A673 (cell line): Measurements from ENCODE around the gene SNCB. TPM values are rescaled to one million over a fixed set of nuclear protein-coding genes. Genes with fewer than 3 reads are reported as not detected.

Experiments
- BruUV-seq: library from RNA; stranded (reverse); fragments of 400-500 nt; replicated peaks from 2 replicates; lab custom pipeline; 2021; lab: Mats Ljungman, UMichigan
- CTCF ChIA-PET: fragments of 300-600 bp; sonication (Branson Sonifier 250); formaldehyde crosslinking; loops from one replicate; lab custom pipeline; 2022; ENCODE audit warnings: antibody characterized with exemption; lab: Charles Lee
- POLR2A ChIA-PET: fragments of 300-600 bp; sonication (Branson Sonifier 250); formaldehyde crosslinking; loops from one replicate; lab custom pipeline; 2022; ENCODE audit warnings: antibody characterized with exemption; ENCODE audit not compliant: low non-redundant PET; lab: Charles Lee
- DNase-seq: peaks from one replicate; pipeline ENCODE4 v3.0.0-alpha.2; 2015; ENCODE audit warnings: low spot score
- H3K27ac ChIP-seq: fragments of 200-600 bp; sonication (generic); 2 replicates; pipeline ENCODE4 v1.5.1; 2016; ENCODE audit warnings: mixed run types, low read depth, mild to moderate bottlenecking, mixed read lengths, antibody characterized with exemption, low read length; ENCODE audit not compliant: poor library complexity, severe bottlenecking
- H3K27me3 ChIP-seq: fragments of 200-600 bp; sonication (generic); replicated peaks from 2 replicates; pipeline ENCODE4 v1.6.1; 2017; ENCODE audit warnings: mixed run types, low read depth, mild to moderate bottlenecking, mixed read lengths, antibody characterized with exemption, low read length; ENCODE audit not compliant: insufficient read depth, poor library complexity
- H3K36me3 ChIP-seq: fragments of 200-600 bp; sonication (generic); 2 replicates; pipeline ENCODE4 v1.6.1; 2016; ENCODE audit warnings: mixed run types, mild to moderate bottlenecking, mixed read lengths, antibody characterized with exemption, low read length; ENCODE audit not compliant: insufficient read depth, poor library complexity, severe bottlenecking
- H3K4me1 ChIP-seq: fragments of 200-600 bp; sonication (generic); 2 replicates; pipeline ENCODE4 v1.6.1; 2017; ENCODE audit warnings: mixed run types, mild to moderate bottlenecking, mixed read lengths, antibody characterized with exemption, low read length; ENCODE audit not compliant: insufficient read depth, poor library complexity, severe bottlenecking
- H3K4me3 ChIP-seq: fragments of 200-600 bp; sonication (generic); 2 replicates; pipeline ENCODE4 v1.5.1; 2016; ENCODE audit warnings: low read depth, mixed run types, mild to moderate bottlenecking, mixed read lengths, low read length; ENCODE audit not compliant: poor library complexity, severe bottlenecking
- H3K9me3 ChIP-seq: fragments of 200-600 bp; sonication (generic); 2 replicates; pipeline ENCODE4 v1.6.1; 2016; ENCODE audit warnings: mixed run types, low read depth, mild to moderate bottlenecking, mixed read lengths, antibody characterized with exemption, low read length; ENCODE audit not compliant: poor library complexity, severe bottlenecking
- EZH2 ChIP-seq: fragments of 200-600 bp; sonication (generic); IDR thresholded peaks from 2 replicates; pipeline ENCODE4 v1.6.1; 2017; ENCODE audit warnings: borderline replicate concordance, low read depth, mild to moderate bottlenecking, mixed read lengths, antibody characterized with exemption, low read length; ENCODE audit not compliant: poor library complexity, severe bottlenecking
- intact Hi-C: fragments of 100-400 bp; cut with micrococcal nuclease; formaldehyde crosslinking; loops from one replicate; pipeline ENCODE4 v1.10.0; 2022; ENCODE audit not compliant: unreplicated experiment
- total RNA-seq: library from RNA; stranded (reverse); gene quantifications from 2 replicates; pipeline ENCODE4 v1.2.3, GENCODE V29; 2021
- TF ChIP-seq, protein P1 (sequence below): fragments of 300-800, 200-600 bp; sonication (generic); conservative IDR thresholded peaks from 2 replicates; pipeline ENCODE4 v1.5.1; 2017; ENCODE audit warnings: low read depth, mild to moderate bottlenecking, antibody characterized with exemption, low read length, moderate library complexity, mixed read lengths

Gene SNCB
- total RNA-seq, 1 experiment from 2014 or later: not detected

DNA sequence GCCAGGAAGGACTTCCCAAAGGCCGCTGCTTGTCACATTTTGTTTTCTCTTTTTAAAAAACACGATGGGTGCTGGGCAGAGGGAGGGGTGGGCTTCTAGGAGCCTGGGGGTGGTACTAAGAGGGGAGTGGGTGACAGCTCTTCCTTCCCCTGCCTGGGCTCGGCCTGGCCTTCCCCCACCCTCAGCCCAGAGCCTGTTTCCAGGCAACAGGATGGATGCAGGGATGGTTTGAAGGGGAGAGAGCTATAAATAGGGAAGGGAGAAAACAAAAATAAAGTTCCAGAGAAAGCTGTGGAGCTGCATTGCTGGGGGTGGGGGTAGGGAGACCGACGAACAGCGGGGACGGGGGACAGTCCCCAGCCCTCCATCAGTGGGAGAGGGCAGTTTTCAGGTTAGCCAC is 13.8 kb downstream of the SNCB start:
- H3K9me3 ChIP-seq: no peaks in the 10 kb centered on the region
- POLR2A ChIA-PET: no interaction called here
- no peak overlapping the region for H3K4me3 ChIP-seq
- H3K4me1 ChIP-seq: peaks cover 4% of the 10 kb centered on the region
- no peaks in the 10 kb centered on the region for H3K36me3 ChIP-seq
- no peak overlapping the region for H3K27ac ChIP-seq
- intact Hi-C loops: loop anchor here (5.0 kb wide), 2 partner anchors 44 to 199 kb away; partner anchors contain the start of gene CLTB
- H3K27me3 ChIP-seq: peaks cover 21% of the 10 kb centered on the region
- no TSS peak for BruUV-seq
- CTCF ChIA-PET: no interaction called here
- TF ChIP-seq, protein P1, sequence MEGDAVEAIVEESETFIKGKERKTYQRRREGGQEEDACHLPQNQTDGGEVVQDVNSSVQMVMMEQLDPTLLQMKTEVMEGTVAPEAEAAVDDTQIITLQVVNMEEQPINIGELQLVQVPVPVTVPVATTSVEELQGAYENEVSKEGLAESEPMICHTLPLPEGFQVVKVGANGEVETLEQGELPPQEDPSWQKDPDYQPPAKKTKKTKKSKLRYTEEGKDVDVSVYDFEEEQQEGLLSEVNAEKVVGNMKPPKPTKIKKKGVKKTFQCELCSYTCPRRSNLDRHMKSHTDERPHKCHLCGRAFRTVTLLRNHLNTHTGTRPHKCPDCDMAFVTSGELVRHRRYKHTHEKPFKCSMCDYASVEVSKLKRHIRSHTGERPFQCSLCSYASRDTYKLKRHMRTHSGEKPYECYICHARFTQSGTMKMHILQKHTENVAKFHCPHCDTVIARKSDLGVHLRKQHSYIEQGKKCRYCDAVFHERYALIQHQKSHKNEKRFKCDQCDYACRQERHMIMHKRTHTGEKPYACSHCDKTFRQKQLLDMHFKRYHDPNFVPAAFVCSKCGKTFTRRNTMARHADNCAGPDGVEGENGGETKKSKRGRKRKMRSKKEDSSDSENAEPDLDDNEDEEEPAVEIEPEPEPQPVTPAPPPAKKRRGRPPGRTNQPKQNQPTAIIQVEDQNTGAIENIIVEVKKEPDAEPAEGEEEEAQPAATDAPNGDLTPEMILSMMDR: no peak
- no peak for TF ChIP-seq EZH2
- no peak for DNase-seq

DNA sequence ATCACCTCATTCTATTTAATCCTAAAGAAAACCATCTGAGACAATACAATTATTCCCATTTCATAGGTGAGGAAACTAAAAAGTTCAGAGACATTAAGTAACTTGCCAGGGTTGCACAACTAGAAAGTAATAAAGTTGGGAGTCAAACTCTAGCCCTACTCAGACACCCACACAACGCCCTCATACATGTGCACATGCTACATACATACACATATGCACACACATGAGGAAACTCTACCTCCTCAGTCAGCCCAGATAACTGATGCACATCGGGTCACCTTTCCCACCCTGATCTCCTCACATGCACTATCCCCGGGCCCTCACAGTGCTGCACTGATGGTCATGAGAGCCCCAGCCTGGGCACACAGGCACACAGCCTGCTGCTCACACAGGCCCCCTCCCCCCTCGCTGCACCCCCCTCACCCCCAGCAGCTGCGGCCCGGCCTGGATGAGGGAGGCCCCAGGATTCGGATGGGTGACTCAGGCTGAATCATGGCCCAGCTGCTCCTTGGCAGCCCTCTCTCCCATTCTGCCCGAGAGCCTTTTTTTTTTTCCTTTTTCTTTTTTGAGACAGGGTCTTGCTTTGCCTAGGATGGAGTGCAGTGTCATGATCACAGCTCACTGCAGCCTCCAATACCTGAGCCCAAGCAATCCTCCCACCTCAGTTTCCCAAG is 15.4 kb downstream of the SNCB start:
- BruUV-seq: no TSS peak

GRCh38 chr5:176612855-176613254 is 17.5 kb downstream of the SNCB start:
- ChIA-PET CTCF (no interaction called here), POLR2A (no interaction called here)
- Histone ChIP-seq H3K27me3 (no peaks in the 10 kb centered on the region), H3K4me1 (no peaks in the 10 kb centered on the region), H3K9me3 (no peaks in the 10 kb centered on the region), H3K4me3 (no peak overlapping the region), H3K27ac (no peak overlapping the region), H3K36me3 (no peaks in the 10 kb centered on the region)
- no TSS peak for BruUV-seq
- intact Hi-C loops: no loop called here
- DNase-seq: no peak
- TF ChIP-seq, protein P1: no peak
- TF ChIP-seq EZH2: no peak

More for the DNA sequence above, 15.4 kb downstream of the SNCB start:
- Histone ChIP-seq H3K27me3 (peaks cover 5% of the 10 kb centered on the region), H3K4me3 (no peak overlapping the region), H3K36me3 (no peaks in the 10 kb centered on the region), H3K4me1 (peaks cover 4% of the 10 kb centered on the region), H3K9me3 (no peaks in the 10 kb centered on the region), H3K27ac (no peak overlapping the region)
- ChIA-PET CTCF (interaction anchor here (0.6 kb wide), 1 partner anchor 174 kb away, joined by 9 read pairs; no protein-coding TSS in a partner anchor), POLR2A (no interaction called here)
- DNase-seq: no peak
- intact Hi-C loops: loop anchor here (5.0 kb wide), 2 partner anchors 43 to 198 kb away; partner anchors contain the start of gene CLTB
- no peak for TF ChIP-seq EZH2
- TF ChIP-seq, protein P1: no peak
